Kidney epithelial cell (primary cell): ENCODE measurements around the gene GSTA2. TPM values are rescaled to one million over a fixed set of nuclear protein-coding genes. Genes with fewer than 3 reads are reported as not detected.

Experiments
- total RNA-seq: library from RNA; depleted of rRNA; stranded (reverse); fragments of >200 nt; gene quantifications from 2 replicates; pipeline ENCODE4 v1.2.3, GENCODE V29; 2015

The GSTA2 gene
- total RNA-seq, 1 donor from 2014 or later = not detected

Other genes with a start within 250 kb of the GSTA2 start
- 13.1 and 15.6 TPM in 2 replicates for gene TRAM2, start 186.4 kb downstream of the GSTA2 start, total RNA-seq
- 24.7 and 35.3 TPM in 2 replicates for gene TMEM14A, start 92.4 kb downstream of the GSTA2 start, total RNA-seq
- gene GSTA1, start 40.3 kb upstream of the GSTA2 start, total RNA-seq = not detected in 2 replicates
- gene GSTA5, start 77.3 kb upstream of the GSTA2 start, total RNA-seq = not detected in 2 replicates
- gene GSTA3, start 146.2 kb upstream of the GSTA2 start, total RNA-seq = not detected in 2 replicates
- 13.1 and 14.3 TPM in 2 replicates for gene GSTA4, start 231.8 kb upstream of the GSTA2 start, total RNA-seq